SU-DHL-6 (cell line): ENCODE results near the gene PIP5K1B.

Experiments used
- EZH2phosphoT487 ChIP-seq: fragments of 200-600 bp; sonication (generic), shearing (Covaris generic); conservative IDR thresholded peaks from 2 replicates; pipeline ENCODE4 v1.6.1; 2018; ENCODE audit warnings: mild to moderate bottlenecking, antibody characterized with exemption, low read length, moderate library complexity, mixed read lengths
- TF ChIP-seq, protein P1 (sequence below): fragments of 200-600 bp; sonication (generic); IDR thresholded peaks from one replicate; pipeline ENCODE4 v1.5.1; 2017; ENCODE audit warnings: antibody characterized with exemption, mild to moderate bottlenecking, low read length, moderate library complexity; ENCODE audit not compliant: insufficient read depth, poor library complexity, severe bottlenecking

DNA sequence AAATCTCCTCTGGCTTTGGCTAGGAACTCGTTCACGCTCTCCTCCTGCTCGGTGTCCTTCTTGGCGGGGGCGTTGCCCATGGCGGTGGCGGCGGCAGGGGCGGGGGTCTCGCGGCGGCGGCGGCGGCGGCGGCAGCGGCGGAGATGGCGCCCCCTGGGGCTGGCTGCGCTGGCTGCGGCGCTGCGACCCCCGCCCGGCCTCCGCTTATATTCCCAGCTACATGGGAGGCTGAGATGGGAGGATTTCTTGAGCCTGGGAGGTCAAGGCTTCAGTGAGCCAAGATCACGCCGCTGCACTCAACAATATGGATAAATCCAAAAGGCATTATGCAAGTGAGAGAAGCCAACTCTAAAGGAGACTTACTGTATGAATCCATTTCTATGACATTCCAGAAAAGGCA lies 309.0 kb downstream of the PIP5K1B start, which contains the start of gene PRKACG:
- TF ChIP-seq, protein P1, sequence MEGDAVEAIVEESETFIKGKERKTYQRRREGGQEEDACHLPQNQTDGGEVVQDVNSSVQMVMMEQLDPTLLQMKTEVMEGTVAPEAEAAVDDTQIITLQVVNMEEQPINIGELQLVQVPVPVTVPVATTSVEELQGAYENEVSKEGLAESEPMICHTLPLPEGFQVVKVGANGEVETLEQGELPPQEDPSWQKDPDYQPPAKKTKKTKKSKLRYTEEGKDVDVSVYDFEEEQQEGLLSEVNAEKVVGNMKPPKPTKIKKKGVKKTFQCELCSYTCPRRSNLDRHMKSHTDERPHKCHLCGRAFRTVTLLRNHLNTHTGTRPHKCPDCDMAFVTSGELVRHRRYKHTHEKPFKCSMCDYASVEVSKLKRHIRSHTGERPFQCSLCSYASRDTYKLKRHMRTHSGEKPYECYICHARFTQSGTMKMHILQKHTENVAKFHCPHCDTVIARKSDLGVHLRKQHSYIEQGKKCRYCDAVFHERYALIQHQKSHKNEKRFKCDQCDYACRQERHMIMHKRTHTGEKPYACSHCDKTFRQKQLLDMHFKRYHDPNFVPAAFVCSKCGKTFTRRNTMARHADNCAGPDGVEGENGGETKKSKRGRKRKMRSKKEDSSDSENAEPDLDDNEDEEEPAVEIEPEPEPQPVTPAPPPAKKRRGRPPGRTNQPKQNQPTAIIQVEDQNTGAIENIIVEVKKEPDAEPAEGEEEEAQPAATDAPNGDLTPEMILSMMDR, result no peak
- TF ChIP-seq EZH2phosphoT487, result no peak
